ENCODE results near the gene TPI1. TPM values are rescaled to one million over a fixed set of nuclear protein-coding genes. Genes with fewer than 3 reads are reported as not detected.

The TPI1 gene
- total RNA-seq, 1 experiment from 2014 or later = 1,141 TPM

DNA sequence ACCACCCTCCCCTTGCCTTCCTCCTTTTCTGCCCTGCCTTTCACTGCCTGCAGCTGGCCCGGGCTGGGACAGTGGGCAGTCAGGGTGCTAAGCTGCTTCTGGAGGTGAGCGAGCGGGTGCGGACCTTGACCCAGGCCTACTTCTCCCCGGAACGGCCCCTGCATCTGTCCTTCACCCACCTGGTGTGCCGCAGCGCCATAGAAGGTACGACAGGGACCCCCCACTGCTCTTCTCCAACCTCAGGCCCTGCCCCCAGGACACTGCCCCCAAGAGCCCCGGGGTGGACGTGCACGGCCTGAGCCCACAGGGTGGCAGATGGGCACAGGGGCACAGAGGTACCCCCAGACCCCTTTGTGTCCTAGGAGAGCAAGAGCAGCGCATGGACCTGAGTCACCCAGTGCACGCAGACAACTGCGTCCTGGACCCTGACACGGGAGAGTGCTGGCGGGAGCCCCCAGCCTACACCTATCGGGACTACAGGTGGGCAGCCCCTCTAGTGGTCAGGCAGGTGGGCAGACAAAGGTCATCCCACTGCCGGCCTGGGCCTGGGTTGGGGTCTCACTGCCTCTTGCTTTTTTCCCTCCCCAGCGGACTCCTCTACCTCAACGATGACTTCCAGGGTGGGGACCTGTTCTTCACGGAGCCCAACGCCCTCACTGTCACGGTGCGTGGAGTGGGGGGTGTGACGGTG, 29.8 kb upstream of the TPI1 start:
- POLR2A ChIA-PET = no interaction called here
- Mint-ChIP-seq H3K27ac (ENCODE audit: unreplicated experiment) (no peak overlapping the region), H3K4me1 (ENCODE audit: low read depth, unreplicated experiment) (peaks cover 20% of the 10 kb centered on the region), H3K27me3 (ENCODE audit: insufficient read depth, unreplicated experiment) (no peaks in the 10 kb centered on the region), H3K36me3 (ENCODE audit: insufficient read depth, unreplicated experiment) (peaks cover 33% of the 10 kb centered on the region), H3K9me3 (ENCODE audit: unreplicated experiment) (no peaks in the 10 kb centered on the region), H3K4me3 (ENCODE audit: unreplicated experiment) (no peak overlapping the region)
- Histone ChIP-seq H3K4me3 (ENCODE audit: low read depth, low read length) (no peak overlapping the region), H3K27me3 (replicated peaks; ENCODE audit: control insufficient read depth, insufficient read depth, low read length) (no peaks in the 10 kb centered on the region), H3K36me3 (ENCODE audit: control insufficient read depth, insufficient read depth, low read length) (no peaks in the 10 kb centered on the region), H3K4me1 (peaks cover 13% of the 10 kb centered on the region), H3K9me3 (no peaks in the 10 kb centered on the region)
- DNase-seq = no peak
- CTCF ChIA-PET = interaction anchor here (0.7 to 4.4 kb wide), 3 partner anchors 14 to 84 kb away, joined by 3 to 35 read pairs (median 3); partner anchors contain the start of genes CDCA3, MLF2, SPSB2 and USP5
- TF ChIP-seq, protein P1, sequence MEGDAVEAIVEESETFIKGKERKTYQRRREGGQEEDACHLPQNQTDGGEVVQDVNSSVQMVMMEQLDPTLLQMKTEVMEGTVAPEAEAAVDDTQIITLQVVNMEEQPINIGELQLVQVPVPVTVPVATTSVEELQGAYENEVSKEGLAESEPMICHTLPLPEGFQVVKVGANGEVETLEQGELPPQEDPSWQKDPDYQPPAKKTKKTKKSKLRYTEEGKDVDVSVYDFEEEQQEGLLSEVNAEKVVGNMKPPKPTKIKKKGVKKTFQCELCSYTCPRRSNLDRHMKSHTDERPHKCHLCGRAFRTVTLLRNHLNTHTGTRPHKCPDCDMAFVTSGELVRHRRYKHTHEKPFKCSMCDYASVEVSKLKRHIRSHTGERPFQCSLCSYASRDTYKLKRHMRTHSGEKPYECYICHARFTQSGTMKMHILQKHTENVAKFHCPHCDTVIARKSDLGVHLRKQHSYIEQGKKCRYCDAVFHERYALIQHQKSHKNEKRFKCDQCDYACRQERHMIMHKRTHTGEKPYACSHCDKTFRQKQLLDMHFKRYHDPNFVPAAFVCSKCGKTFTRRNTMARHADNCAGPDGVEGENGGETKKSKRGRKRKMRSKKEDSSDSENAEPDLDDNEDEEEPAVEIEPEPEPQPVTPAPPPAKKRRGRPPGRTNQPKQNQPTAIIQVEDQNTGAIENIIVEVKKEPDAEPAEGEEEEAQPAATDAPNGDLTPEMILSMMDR (IDR thresholded peaks at IDR 0.05; ENCODE audit: insufficient read depth in 1 of 2, low read depth in 1 of 2, low read length in 1 of 2, severe bottlenecking in 1 of 2, unreplicated experiment in 1 of 2) = no peak
- no TSS peak for BruUV-seq (replicated peaks)
- intact Hi-C loops (cut with micrococcal nuclease; ENCODE audit: unreplicated experiment) = no loop called here

DNA sequence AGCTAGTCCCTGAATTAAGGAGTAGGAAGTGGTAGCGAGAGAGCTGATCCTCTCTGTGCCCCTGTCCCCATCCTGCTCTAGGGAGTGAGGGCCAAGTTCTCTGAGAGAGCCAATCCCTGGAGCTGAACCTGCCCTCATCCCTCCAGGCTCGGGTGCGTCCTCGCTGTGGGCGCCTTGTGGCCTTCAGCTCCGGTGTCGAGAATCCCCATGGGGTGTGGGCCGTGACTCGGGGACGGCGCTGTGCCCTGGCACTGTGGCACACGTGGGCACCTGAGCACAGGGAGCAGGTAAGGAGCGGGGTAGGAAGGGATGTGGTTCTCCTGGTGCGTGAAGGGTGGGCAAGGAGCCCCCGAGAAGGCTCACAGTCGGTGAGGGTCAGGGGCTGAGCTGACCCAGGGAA, 28.5 kb upstream of the TPI1 start:
- no peaks in the 10 kb centered on the region for H3K9me3 Mint-ChIP-seq (ENCODE audit: unreplicated experiment)
- CTCF ChIA-PET = interaction anchor here (0.8 to 2.3 kb wide), 2 partner anchors 10 to 13 kb away, joined by 4 to 8 read pairs; partner anchors contain the start of gene USP5
- intact Hi-C loops (cut with micrococcal nuclease; ENCODE audit: unreplicated experiment) = no loop called here
- no TSS peak for BruUV-seq (replicated peaks)
- Histone ChIP-seq H3K36me3 (ENCODE audit: control insufficient read depth, insufficient read depth, low read length) (no peaks in the 10 kb centered on the region), H3K4me1 (peaks cover 23% of the 10 kb centered on the region), H3K4me3 (ENCODE audit: low read depth, low read length) (no peak overlapping the region), H3K27me3 (replicated peaks; ENCODE audit: control insufficient read depth, insufficient read depth, low read length) (no peaks in the 10 kb centered on the region), H3K9me3 (no peaks in the 10 kb centered on the region)
- no peaks in the 10 kb centered on the region for H3K27me3 Mint-ChIP-seq (ENCODE audit: insufficient read depth, unreplicated experiment)
- peaks cover 20% of the 10 kb centered on the region for H3K4me1 Mint-ChIP-seq (ENCODE audit: low read depth, unreplicated experiment)
- POLR2A ChIA-PET = no interaction called here
- TF ChIP-seq, protein P1 (IDR thresholded peaks at IDR 0.05; ENCODE audit: insufficient read depth in 1 of 2, low read depth in 1 of 2, low read length in 1 of 2, severe bottlenecking in 1 of 2, unreplicated experiment in 1 of 2) = no peak
- no peak overlapping the region for H3K27ac Mint-ChIP-seq (ENCODE audit: unreplicated experiment)
- DNase-seq = no peak
- H3K4me3 Mint-ChIP-seq (ENCODE audit: unreplicated experiment) = no peak overlapping the region
- H3K36me3 Mint-ChIP-seq (ENCODE audit: insufficient read depth, unreplicated experiment) = peaks cover 44% of the 10 kb centered on the region

DNA sequence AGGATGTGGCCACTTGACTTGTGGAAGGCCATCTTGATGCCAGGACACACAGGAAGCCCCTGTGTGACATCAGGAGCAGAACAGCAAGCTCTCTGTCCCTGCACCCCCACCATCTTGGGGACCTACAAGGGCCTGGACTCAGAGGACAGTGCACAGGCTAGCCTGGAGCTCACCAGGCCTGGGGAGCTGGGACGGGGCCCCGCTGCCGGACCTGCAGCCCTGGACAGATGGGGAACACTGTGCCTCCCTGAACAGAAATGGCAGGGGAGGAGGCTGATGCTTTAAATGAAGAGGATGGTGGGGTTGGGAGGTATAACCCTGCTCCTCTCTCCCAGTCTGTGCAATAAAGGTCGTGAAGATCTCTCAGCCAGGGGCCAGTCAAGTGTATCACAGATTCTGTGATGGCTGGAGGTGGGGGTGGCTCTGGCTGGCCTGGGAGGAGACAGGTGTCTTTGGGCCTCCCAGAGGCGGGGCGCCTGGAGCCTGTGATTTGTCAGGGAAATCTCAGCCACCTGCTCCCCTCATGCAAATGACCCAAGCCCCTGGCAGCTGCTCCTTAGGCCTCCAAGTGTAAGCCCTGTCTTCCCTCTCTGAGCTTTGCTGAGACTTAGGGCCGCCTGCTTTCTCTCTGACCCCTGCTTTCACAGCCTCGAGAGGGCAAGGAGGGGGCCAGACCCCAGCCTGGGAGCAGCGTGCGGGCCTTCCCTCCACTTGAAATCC, 27.7 kb upstream of the TPI1 start:
- peak in 1 of 2 experiments; percentile 59 for DNase-seq
- no peaks in the 10 kb centered on the region for H3K36me3 ChIP-seq (ENCODE audit: control insufficient read depth, insufficient read depth, low read length)
- TF ChIP-seq, protein P1 (IDR thresholded peaks at IDR 0.05; ENCODE audit: insufficient read depth in 1 of 2, low read depth in 1 of 2, low read length in 1 of 2, severe bottlenecking in 1 of 2, unreplicated experiment in 1 of 2) = no peak
- ChIA-PET CTCF (interaction anchor here (0.8 to 2.3 kb wide), 3 partner anchors 11 to 15 kb away, joined by 3 to 8 read pairs (median 4); partner anchors contain the start of gene USP5), POLR2A (interaction anchor here (1.4 to 5.1 kb wide), 2 partner anchors 13 to 86 kb away, joined by 5 to 28 read pairs; partner anchors contain the start of genes CDCA3, MLF2 and USP5)
- peaks cover 43% of the 10 kb centered on the region for H3K36me3 Mint-ChIP-seq (ENCODE audit: insufficient read depth, unreplicated experiment)
- intact Hi-C loops (cut with micrococcal nuclease; ENCODE audit: unreplicated experiment) = no loop called here
- H3K9me3 Mint-ChIP-seq (ENCODE audit: unreplicated experiment) = no peaks in the 10 kb centered on the region
- BruUV-seq (replicated peaks) = no TSS peak
- no peaks in the 10 kb centered on the region for H3K27me3 Mint-ChIP-seq (ENCODE audit: insufficient read depth, unreplicated experiment)
- H3K27ac Mint-ChIP-seq (ENCODE audit: unreplicated experiment) = no peak overlapping the region
- no peak overlapping the region for H3K4me3 ChIP-seq (ENCODE audit: low read depth, low read length)
- H3K9me3 ChIP-seq = no peaks in the 10 kb centered on the region
- H3K4me3 Mint-ChIP-seq (ENCODE audit: unreplicated experiment) = no peak overlapping the region
- peaks cover 23% of the 10 kb centered on the region for H3K4me1 ChIP-seq
- peaks cover 23% of the 10 kb centered on the region for H3K4me1 Mint-ChIP-seq (ENCODE audit: low read depth, unreplicated experiment)
- H3K27me3 ChIP-seq (replicated peaks; ENCODE audit: control insufficient read depth, insufficient read depth, low read length) = no peaks in the 10 kb centered on the region
